ENCODE data around the gene KCND1. TPM values are rescaled to one million over a fixed set of nuclear protein-coding genes. Genes with fewer than 3 reads are reported as not detected.

Gene KCND1
- total and polyA plus RNA-seq, 8 donors = 2.3 to 5.7 (median 4.5) TPM

GRCh38 chrX:48969471-48969870 is 2.2 kb downstream of the KCND1 start:
- H3K27ac ChIP-seq = no peak overlapping the region
- TF ChIP-seq, protein P1, sequence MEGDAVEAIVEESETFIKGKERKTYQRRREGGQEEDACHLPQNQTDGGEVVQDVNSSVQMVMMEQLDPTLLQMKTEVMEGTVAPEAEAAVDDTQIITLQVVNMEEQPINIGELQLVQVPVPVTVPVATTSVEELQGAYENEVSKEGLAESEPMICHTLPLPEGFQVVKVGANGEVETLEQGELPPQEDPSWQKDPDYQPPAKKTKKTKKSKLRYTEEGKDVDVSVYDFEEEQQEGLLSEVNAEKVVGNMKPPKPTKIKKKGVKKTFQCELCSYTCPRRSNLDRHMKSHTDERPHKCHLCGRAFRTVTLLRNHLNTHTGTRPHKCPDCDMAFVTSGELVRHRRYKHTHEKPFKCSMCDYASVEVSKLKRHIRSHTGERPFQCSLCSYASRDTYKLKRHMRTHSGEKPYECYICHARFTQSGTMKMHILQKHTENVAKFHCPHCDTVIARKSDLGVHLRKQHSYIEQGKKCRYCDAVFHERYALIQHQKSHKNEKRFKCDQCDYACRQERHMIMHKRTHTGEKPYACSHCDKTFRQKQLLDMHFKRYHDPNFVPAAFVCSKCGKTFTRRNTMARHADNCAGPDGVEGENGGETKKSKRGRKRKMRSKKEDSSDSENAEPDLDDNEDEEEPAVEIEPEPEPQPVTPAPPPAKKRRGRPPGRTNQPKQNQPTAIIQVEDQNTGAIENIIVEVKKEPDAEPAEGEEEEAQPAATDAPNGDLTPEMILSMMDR (IDR thresholded peaks at IDR 0.05) = no peak
- H3K27me3 ChIP-seq = no peaks in the 10 kb centered on the region
- no peak overlapping the region for H3K4me3 ChIP-seq
- ATAC-seq = no peak
- H3K9me3 ChIP-seq = no peaks in the 10 kb centered on the region
- intact Hi-C loops (cut with DNase I) = no loop called here
- H3K36me3 ChIP-seq = peaks cover 0 to 4% of the 10 kb centered on the region in 2 donors
- H3K4me1 ChIP-seq = peaks cover 0 to 12% of the 10 kb centered on the region in 2 donors
- no peak for DNase-seq

DNA sequence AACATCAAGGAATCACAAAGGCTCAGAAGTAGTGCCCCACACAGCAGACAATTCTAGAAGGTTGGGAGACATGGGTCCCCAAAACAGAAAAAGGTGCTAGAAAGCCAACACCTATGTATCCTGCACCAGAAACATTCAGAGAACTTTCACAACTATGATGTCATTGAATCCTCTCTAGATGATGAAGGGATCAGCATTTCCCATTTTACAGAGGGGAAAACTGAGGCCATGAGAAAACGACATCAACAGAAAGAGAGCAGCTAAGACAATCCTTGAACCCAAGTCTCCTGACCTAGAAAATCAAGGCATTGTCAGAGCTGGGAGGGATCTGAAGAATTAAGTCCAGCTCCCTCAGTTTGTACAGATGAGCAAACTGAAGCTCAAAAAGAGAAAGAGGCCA is 3.3 kb downstream of the KCND1 start:
- Histone ChIP-seq H3K4me1 (peaks cover 0 to 12% of the 10 kb centered on the region in 2 donors), H3K4me3 (no peak overlapping the region), H3K27ac (no peak overlapping the region), H3K9me3 (no peaks in the 10 kb centered on the region), H3K27me3 (no peaks in the 10 kb centered on the region), H3K36me3 (no peaks in the 10 kb centered on the region)
- DNase-seq = no peak
- TF ChIP-seq, protein P1 (IDR thresholded peaks at IDR 0.05) = no peak
- intact Hi-C loops (cut with DNase I) = no loop called here
- no peak for ATAC-seq

DNA sequence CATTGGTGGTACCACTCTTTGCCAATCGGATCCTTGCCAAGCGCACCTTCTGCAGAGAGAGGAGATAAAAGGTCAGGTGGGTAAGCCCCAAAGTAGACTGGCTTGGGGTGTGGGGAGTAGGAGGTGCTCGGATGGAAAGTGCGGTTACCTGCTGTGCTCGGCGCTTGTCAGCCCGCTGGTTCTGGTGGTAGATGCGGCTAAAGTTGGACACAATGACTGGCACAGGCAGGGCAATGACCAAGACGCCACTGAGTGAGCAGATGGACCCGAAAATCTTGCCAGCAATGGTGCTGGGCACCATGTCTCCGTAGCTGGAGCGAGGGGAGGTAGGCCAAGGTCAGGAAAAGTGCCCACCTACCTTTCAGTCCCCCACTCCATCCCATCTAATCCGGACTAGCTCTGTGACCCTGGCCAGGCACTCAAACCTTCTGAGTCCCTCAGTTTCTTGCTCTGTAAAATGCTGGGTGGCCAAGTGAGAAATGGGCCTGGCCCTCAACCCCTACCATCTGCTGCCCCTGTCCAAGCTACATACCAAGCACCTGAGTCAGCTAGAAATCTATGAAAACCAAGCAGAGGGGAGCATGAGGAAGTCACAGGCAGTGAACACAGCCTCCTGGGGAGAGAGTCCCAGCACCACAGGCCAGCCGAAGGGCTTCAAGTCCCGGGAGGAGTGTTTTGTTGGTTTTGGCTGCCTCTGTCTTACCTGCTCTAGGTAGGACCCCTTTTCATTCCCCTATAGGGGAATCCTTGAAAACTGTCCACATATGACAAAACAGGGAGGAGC is 4.7 kb downstream of the KCND1 start:
- H3K27me3 ChIP-seq = no peaks in the 10 kb centered on the region
- H3K9me3 ChIP-seq = no peaks in the 10 kb centered on the region
- no peak for DNase-seq
- H3K4me1 ChIP-seq = peaks cover 0 to 7% of the 10 kb centered on the region in 2 donors
- no peak overlapping the region for H3K27ac ChIP-seq
- intact Hi-C loops (cut with DNase I) = no loop called here
- TF ChIP-seq, protein P1 (IDR thresholded peaks at IDR 0.05) = no peak
- no peak for ATAC-seq
- H3K4me3 ChIP-seq = no peak overlapping the region
- no peaks in the 10 kb centered on the region for H3K36me3 ChIP-seq

DNA sequence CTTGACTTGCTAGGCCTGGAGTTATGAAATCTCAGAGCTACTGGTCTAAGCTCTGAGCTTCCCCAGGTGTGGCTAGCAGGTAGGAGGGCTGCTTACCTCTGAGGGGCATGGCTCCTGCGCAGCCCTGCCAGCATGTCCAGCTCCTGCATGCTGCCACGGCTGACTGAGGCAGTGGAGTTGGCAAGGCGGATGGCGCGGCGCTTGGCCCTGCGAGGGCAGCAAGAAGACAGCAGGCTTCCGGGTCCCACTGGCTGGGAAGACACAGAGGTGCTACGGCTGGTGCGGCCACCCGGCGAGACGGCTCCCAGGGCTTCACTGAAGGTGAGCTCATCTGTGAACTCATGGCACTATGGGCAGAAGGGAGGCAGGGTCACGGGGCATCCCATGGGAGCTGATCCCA is 5.7 kb downstream of the KCND1 start:
- ATAC-seq (no peak), DNase-seq (peak in 1 of 4 donors; percentile 49)
- Histone ChIP-seq H3K4me3 (no peak overlapping the region), H3K9me3 (no peaks in the 10 kb centered on the region), H3K36me3 (no peaks in the 10 kb centered on the region), H3K27me3 (no peaks in the 10 kb centered on the region), H3K27ac (no peak overlapping the region), H3K4me1 (no peaks in the 10 kb centered on the region)
- intact Hi-C loops (cut with DNase I) = no loop called here
- TF ChIP-seq, protein P1 (IDR thresholded peaks at IDR 0.05) = no peak

- Histone ChIP-seq H3K27ac (no peak overlapping the region), H3K4me1 (peaks cover 0 to 6% of the 10 kb centered on the region in 2 donors), H3K36me3 (no peaks in the 10 kb centered on the region), H3K27me3 (no peaks in the 10 kb centered on the region), H3K4me3 (no peak overlapping the region), H3K9me3 (no peaks in the 10 kb centered on the region)
- no peak for ATAC-seq
- TF ChIP-seq, protein P1 (IDR thresholded peaks at IDR 0.05) = no peak
- intact Hi-C loops (cut with DNase I) = no loop called here
- DNase-seq = peak in 1 of 4 donors; percentile 64
Observed at GRCh38 chrX:48961585-48962091, 10.0 kb downstream of the KCND1 start.

Measured in left lung (tissue), 10 donors.